Pancreas (tissue), 10 donors: ENCODE data around the gene CLPSL1. TPM values are rescaled to one million over a fixed set of nuclear protein-coding genes. Genes with fewer than 3 reads are reported as not detected.

Source experiments
- ATAC-seq, 4 donors: fragments of 200-7000 bp; cut with Tn5 transposase; one replicate each; pipeline versions ENCODE4 v1.8.0 to v1.9.1; 2020; ENCODE audit warnings: mild to moderate bottlenecking in 4 of 4, moderate library complexity in 4 of 4
- DNase-seq, 6 donors: peaks; one replicate each; pipeline ENCODE4 v3.0.0-alpha.2; 2020
- FAIRE-seq: peaks from 2 replicates; lab custom pipeline; 2012; peaks lifted over from hg19 to GRCh38; lab: Jason Lieb, UNC
- H3K27ac ChIP-seq, 4 donors: fragments of 200-600 bp; sonication (generic); 1 replicate in 3 of 4; 2 replicates in 1 of 4; pipeline versions ENCODE4 v1.5.0 to v1.8.0; 2020
- H3K27me3 ChIP-seq, 4 donors: fragments of 200-600 bp; one replicate each; pipeline ENCODE4 v1.8.0; 2021
- H3K36me3 ChIP-seq, 3 donors: fragments of 200-600 bp; sonication (generic) in 1 of 3; one replicate each; pipeline versions ENCODE4 v1.5.0 to v1.8.0; 2020 to 2021
- H3K4me1 ChIP-seq, 3 donors: fragments of 200-600 bp; one replicate each; pipeline ENCODE4 v1.8.0; 2021
- H3K4me3 ChIP-seq, 4 donors: fragments of 200-600 bp; sonication (generic) in 2 of 4; one replicate each; pipeline versions ENCODE4 v1.5.0 to v1.8.0; 2020 to 2021
- H3K9me3 ChIP-seq, 4 donors: fragments of 200-600 bp; one replicate each; pipeline ENCODE4 v1.8.0; 2021
- CTCF ChIP-seq, 4 donors: fragments of 200-600 bp; sonication (generic) in 3 of 4; IDR thresholded peaks; one replicate each; pipeline versions ENCODE4 v1.5.0 to v1.8.0; 2021; ENCODE audit warnings: antibody characterized with exemption in 4 of 4
- WGBS, 2 donors: extraction: QIAGEN DNeasy Blood & Tissue Kit; methylation state at CpG; one replicate each; pipeline ENCODE4 v1.1.7; 2013; 5-methylcytosine and 5-hydroxymethylcytosine counted together
- intact Hi-C, 3 donors: fragments of 100-400 bp; cut with DNase I; formaldehyde crosslinking; loops; one replicate each; pipeline versions ENCODE4 v1.11.1 to v1.14.2; 2022
- polyA plus RNA-seq, 2 donors: library from polyadenylated mRNA; stranded (reverse); fragments of 200-250 nt; gene quantifications; one replicate each; pipeline ENCODE4 v1.2.3, GENCODE V29; 2013
- total RNA-seq, 6 donors: library from RNA; stranded (reverse); fragmentation: NEBNext Ultra II Directional in 4 of 6; extraction: Animal tissue kit (Norgen Biotek cat#: 25700) in 4 of 6; gene quantifications; one replicate each; pipeline versions ENCODE4 v1.2.1 to v1.2.4, GENCODE V29; 2021 to 2023
- donor health status: healthy with polysubstance abuse.
- donor health status: DM: no; HTN: no; CAD: no; lungs with moderate emphysema.
- donor health status: DM: no; HTN: no; CAD: no.
- donor health status: control.
- donor health status: control.
- donor health status: Bipolar disorder and iron deficiency.
- donor health status: DM: yes; HTN: yes; CAD: no.
- donor health status: DM: no; HTN: no; CAD: no.
- donor health status: DM: no; HTN: no; CAD: no.
- donor health status: DM: yes; HTN: yes; CAD: no.

The CLPSL1 gene
- total and polyA plus RNA-seq, 8 donors, result 6.0 to 102 (median 39.8) TPM; not detected in 1

- H3K27me3 ChIP-seq, result no peaks in the 10 kb centered on the region
- H3K27ac ChIP-seq, result no peak overlapping the region
- ATAC-seq (no peak), DNase-seq (no peak), FAIRE-seq (no peak)
- 74 to 80% methylated on average over 5 of the region's 5 CpGs for WGBS, 2 donors
- H3K36me3 ChIP-seq, result no peaks in the 10 kb centered on the region
- H3K4me1 ChIP-seq, result no peaks in the 10 kb centered on the region
- no peak overlapping the region for H3K4me3 ChIP-seq
- intact Hi-C loops, result no loop called here
- no peak for TF ChIP-seq CTCF (IDR thresholded peaks at IDR 0.05)
- H3K9me3 ChIP-seq, result no peaks in the 10 kb centered on the region
Observed at GRCh38 chr6:35771343-35771627, 9.5 kb upstream of the CLPSL1 start.

GRCh38 chr6:35774116-35774794, 6.6 kb upstream of the CLPSL1 start:
- Histone ChIP-seq H3K4me1 (no peaks in the 10 kb centered on the region), H3K4me3 (no peak overlapping the region), H3K27ac (no peak overlapping the region), H3K9me3 (no peaks in the 10 kb centered on the region), H3K36me3 (no peaks in the 10 kb centered on the region), H3K27me3 (no peaks in the 10 kb centered on the region)
- TF ChIP-seq CTCF (IDR thresholded peaks at IDR 0.05), result no peak
- DNase-seq (no peak), FAIRE-seq (no peak), ATAC-seq (no peak)
- WGBS, 2 donors, result 80 to 86% methylated on average over 11 of the region's 11 CpGs
- intact Hi-C loops, result no loop called here

- Histone ChIP-seq H3K27me3 (no peaks in the 10 kb centered on the region), H3K4me1 (no peaks in the 10 kb centered on the region), H3K9me3 (no peaks in the 10 kb centered on the region), H3K36me3 (no peaks in the 10 kb centered on the region), H3K4me3 (no peak overlapping the region), H3K27ac (no peak overlapping the region)
- ATAC-seq (no peak), FAIRE-seq (no peak), DNase-seq (no peak)
- intact Hi-C loops, result no loop called here
- WGBS, 2 donors, result 83 to 86% methylated on average over 6 of the region's 6 CpGs
- no peak for TF ChIP-seq CTCF (IDR thresholded peaks at IDR 0.05)
Observed at GRCh38 chr6:35775031-35775430, 5.8 kb upstream of the CLPSL1 start.

- intact Hi-C loops, result no loop called here
- ATAC-seq (peak; percentile 74 to 88 (median 82)), FAIRE-seq (no peak), DNase-seq (peak in 4 of 6 donors; percentile 38 to 77 (median 63))
- Histone ChIP-seq H3K27ac (no peak within 1 kb of the TSS), H3K36me3 (no peaks in the 10 kb centered on the region), H3K9me3 (no peaks in the 10 kb centered on the region), H3K4me1 (no peaks in the 10 kb centered on the region), H3K27me3 (no peaks in the 10 kb centered on the region), H3K4me3 (peak within 1 kb of the TSS; percentile 16 to 75 (median 45))
- no peak for TF ChIP-seq CTCF (IDR thresholded peaks at IDR 0.05)
- WGBS, 2 donors, result 4% methylated on average over 50 to 56 of the region's 56 CpGs
Observed at GRCh38 chr6:35776364-35777215, 4.2 kb upstream of the CLPSL1 start, which contains the start of gene CLPSL2. Gene CLPSL2, plus strand, starts transcription at chr6:35776598. Its CDS starts 21 bp downstream, at chr6:35776619.
